CD1c-positive myeloid dendritic cell (primary cell): Measurements from ENCODE around the gene PINK1.
A peak's percentile ranks its signal among the peaks of the same experiment; 100 is the strongest.
"Not testable (repeated sequence)": the region's sequence is repeated elsewhere in the genome, so short reads cannot be mapped to it uniquely, and the experiment has no call there.

Experiments
- DNase-seq: peaks from one replicate; pipeline ENCODE4 v3.0.0-alpha.2; 2016; ENCODE audit errors: extremely low spot score

The PINK1 gene

DNA sequence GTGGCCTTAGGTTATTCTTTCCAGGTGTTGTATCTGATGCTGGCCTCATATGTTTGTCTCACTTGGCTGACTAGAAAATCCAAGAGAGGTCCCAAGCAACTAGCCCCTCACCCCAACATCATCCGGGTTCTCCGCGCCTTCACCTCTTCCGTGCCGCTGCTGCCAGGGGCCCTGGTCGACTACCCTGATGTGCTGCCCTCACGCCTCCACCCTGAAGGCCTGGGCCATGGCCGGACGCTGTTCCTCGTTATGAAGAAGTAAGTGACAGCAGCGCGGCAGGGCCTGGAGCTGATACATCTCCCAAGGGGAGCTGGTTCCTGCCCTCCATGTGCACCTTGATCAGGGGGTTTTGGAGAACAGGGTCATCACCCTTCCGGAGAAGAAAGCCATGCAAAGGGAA, 11.2 kb downstream of the PINK1 start:
- no peak for DNase-seq

DNA sequence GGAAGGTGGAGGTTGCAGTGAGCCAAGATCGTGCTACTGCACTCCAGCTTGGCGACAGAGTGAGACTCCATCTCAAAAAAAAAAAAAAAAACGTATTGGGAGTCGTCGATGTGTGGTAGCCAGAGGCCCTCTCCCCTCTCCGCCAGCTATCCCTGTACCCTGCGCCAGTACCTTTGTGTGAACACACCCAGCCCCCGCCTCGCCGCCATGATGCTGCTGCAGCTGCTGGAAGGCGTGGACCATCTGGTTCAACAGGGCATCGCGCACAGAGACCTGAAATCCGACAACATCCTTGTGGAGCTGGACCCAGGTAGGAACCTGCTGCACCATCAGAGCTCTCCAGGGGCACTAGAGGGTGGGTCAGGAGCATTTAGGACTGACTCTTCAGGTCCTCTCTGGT, 12.2 kb downstream of the PINK1 start:
- no peak for DNase-seq

- DNase-seq = no peak
Measured at GRCh38 chr1:20648438-20648837, 15.2 kb downstream of the PINK1 start.

DNA sequence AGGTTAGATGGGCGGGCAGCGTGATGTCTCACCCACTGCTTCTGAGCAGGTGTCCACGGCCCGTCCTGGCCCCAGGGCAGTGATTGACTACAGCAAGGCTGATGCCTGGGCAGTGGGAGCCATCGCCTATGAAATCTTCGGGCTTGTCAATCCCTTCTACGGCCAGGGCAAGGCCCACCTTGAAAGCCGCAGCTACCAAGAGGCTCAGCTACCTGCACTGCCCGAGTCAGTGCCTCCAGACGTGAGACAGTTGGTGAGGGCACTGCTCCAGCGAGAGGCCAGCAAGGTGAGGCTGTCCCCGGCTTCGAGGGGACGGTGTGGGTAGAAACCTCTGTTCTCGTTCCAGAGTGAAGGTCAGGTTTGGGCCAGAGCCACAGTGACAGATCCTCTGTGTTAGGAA, 15.7 kb downstream of the PINK1 start:
- no peak for DNase-seq

DNA sequence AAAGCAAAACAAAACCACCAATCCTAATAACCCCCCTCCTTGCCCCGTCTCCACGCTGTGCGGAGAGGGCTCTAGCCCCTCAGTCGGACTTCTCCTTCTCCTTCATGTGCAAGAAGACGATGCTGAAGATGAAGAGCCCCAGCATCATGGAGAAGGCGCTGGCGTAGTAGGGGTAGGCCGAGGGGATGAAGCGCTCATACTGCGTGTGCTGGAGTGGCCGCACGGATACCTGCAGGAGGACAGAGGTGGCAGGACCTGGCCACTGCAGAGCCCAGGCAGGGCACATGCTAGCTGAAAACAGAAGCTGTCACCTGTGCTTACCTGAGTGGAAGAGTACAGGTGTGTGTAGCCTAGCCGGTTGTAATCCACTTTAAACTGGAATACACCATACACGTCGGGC, 19.0 kb downstream of the PINK1 start:
- no peak for DNase-seq

- DNase-seq = no peak
Measured at GRCh38 chr1:20654104-20654690, 20.9 kb downstream of the PINK1 start.

GRCh38 chr1:20657024-20657423, 23.8 kb downstream of the PINK1 start:
- no peak for DNase-seq

- DNase-seq = no peak
Measured at GRCh38 chr1:20658166-20658915, 25.1 kb downstream of the PINK1 start.

GRCh38 chr1:20660363-20660762, 27.1 kb downstream of the PINK1 start:
- no peak for DNase-seq

DNA sequence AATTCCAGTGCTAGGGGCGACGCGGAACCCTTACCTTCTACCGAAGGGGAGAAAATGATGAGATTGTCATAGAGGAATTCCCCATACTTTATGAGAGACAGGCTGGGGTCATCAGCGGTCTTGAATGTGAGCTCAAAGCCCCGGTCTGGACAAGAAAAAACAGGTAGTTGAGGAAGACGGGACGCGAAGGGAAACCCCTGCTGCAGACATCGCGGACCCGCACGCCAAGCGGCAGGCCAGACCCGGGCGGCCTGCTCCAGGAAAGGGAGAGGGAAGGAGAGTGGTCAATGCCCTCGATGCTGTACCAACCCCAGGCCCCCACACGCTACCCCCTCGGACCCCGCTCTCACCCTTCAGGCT, 27.6 kb downstream of the PINK1 start:
- peak; percentile 7 for DNase-seq

DNA sequence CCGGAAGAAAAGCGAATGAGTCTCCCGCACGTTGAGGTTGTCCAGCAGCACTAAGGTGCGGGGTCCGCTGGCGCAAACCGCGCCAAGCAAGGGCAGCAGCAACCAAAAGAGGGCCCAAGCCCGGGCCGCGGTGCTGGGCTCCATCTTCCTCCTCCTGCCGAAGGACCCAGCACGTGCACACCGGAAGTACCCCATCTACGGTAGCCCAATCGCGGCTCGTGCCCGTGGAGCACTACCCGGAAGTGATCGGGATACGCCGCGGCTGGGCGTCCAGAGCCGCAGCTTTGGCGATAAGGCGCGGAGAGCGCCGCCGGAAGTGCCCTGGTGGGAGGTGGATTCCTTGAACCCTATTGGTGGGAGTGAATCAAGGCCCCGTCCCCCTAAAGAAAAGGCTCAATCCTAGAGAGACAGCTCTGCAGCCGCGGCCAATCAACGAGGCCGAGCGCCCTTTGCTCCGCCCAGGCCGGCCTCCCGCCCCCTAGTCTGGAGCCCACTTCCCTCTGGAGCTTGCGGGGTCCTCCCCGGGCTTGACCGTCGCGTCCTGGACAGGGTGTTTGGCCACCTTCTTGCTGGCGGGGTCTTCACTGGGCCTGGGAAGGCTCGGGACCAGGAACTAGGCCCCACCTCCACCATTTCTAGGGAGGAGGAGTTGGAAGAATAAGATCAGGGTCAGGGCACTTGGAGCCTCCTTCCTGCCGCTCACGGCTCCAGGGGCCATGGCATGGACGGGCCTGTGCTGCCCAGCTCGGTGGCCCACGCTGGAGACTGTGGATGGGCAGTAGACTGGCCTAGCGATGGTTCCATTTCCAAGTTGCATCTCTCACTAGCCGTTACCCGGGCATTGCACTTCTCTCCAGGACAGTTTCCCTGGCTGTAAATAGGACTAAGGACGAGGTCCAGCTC, 28.2 kb downstream of the PINK1 start, which contains the start of gene DDOST:
Gene DDOST (minus strand): TSS at position 163 of the 903 bp plus-strand sequence. CDS start 19 bp downstream, at position 144.
- DNase-seq = peak; percentile 98

- DNase-seq = no peak
Measured at GRCh38 chr1:20662110-20662475, 28.8 kb downstream of the PINK1 start.

- no peak for DNase-seq
Measured at GRCh38 chr1:20663365-20663764, 30.1 kb downstream of the PINK1 start.

DNA sequence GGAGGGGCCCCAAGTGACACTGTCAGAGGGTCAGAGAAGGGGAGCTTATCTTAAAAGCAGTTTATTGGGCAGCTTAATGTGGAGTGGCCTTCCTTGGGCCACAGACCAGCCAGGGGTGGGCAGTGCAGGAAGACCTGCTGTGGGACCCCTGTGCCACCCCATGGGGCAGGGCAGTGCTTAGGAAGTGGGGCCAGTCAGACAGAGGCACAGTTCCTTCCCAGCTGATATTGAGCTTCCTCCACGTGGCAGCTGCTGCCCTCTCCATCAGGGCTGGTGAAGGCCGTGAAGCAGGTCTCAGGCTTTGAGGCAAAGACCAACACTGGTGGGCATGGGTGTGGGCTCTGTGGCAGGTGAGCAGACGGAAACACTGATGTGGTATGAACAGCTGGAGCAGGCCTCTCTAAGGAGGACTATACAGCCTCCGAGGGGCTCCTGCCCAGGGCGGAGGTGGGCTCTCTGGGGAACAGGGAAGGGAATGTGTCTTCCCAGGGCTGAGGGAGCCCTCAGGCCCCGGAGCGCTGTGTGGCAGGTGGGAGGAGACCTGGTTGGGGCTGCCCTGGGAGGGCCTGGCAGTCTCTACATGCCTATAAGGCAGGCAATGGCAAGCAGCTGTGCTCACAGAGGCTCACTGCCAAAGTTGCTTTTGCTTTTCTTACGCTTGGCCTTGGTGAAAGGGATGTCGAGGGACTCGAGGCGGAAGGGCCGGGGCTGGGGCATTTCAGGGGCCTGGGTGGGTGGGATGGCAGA, 30.9 kb downstream of the PINK1 start:
- no peak for DNase-seq

- no peak for DNase-seq
Measured at GRCh38 chr1:20665726-20666125, 32.5 kb downstream of the PINK1 start.

DNA sequence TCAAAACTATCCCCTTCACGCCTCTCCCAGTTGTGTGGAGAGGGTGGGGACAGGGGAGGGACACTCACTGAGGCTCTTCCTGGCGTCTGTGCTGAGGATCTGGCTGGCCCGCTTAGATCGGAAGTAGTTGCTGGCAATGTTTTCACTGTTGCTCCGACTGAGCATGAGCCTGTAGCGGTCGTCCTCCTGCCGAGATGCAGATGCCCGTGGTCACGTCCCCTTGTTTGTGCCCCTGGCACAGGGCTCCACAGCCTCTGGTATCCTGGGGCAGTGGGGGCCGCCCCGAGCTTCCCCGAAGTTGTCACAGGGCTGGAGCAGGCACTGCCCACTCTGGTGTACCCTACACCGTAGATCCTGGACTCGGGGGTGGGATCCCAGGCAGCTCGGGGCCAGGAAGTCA, 32.9 kb downstream of the PINK1 start:
- no peak for DNase-seq

DNA sequence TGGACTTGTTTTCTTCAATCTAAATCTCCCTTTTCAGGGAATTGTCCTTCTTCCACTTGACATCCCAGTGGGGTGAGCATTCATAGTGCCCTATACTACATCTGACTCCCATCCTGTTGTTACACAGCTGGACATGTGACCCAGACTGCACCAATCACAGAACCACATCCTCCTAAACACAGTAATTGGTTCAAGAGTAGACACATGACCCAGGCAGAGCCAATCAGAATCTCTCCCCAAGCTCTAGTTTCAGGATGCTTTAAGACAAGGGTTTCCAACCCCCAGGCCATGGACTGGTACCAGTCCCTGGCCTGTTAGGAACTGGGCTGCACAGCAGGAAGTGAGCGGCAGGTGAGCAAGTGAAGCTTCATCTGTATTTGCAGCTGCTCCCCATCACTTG, 33.5 kb downstream of the PINK1 start:
- DNase-seq = peak; percentile 13

DNA sequence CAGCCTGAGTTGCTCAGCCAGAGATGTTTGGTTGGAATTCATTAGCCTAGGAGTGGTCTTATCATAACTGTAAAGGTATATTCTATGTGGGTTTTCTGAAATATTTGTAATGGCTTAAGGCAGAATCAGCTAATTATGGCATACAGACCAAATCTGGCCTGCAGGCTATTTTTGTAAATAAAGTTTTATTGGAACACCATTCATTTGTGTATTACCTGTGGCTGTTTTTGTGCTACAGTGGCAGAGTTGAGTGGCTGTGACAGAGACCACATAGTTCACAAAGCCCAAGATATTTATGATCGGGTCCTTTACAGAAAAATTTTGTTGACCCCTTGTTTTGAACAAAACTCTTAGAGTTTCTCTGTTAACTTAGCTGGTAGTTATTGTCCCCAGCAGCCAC, 35.3 kb downstream of the PINK1 start:
- no peak for DNase-seq

DNA sequence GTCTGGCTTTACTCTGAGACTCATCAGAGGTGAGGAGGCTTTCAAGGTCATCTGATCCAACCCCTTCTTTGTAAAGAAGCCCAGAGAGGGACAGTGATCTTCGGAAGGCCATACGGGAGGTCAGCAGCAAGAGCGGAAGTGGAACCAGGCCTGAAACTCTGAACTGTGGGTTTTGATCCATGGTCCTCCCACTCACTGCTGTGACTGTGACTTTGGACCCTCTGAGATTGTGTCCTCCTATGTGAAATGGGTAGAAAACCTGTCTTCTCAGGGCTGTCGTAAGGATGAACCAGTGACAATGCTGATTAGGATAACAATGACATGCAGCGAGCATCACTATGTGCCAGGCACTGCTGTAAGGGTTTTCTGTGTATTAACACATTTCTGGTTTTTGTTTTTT, 37.7 kb downstream of the PINK1 start:
- peak; percentile 9 for DNase-seq

DNA sequence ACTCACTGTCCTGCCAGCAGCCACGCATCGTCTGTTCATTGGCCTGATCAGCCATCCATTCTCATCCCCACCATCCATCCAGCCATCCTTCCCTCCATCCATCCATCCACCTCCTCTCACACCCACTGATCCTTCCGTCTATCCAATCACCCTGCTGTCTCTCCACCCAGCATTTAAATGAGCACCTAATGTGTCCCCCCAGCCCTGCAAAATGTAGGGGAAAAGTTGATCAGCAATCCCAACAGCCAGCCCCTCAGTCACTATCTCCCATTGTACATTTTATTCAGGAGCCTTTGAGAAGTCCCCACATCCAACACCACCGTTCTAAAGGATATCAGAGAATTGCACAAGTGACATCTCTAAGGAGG, 39.0 kb downstream of the PINK1 start:
- DNase-seq = no peak

GRCh38 chr1:20673626-20674025, 40.4 kb downstream of the PINK1 start:
- not testable (repeated sequence) for DNase-seq

DNA sequence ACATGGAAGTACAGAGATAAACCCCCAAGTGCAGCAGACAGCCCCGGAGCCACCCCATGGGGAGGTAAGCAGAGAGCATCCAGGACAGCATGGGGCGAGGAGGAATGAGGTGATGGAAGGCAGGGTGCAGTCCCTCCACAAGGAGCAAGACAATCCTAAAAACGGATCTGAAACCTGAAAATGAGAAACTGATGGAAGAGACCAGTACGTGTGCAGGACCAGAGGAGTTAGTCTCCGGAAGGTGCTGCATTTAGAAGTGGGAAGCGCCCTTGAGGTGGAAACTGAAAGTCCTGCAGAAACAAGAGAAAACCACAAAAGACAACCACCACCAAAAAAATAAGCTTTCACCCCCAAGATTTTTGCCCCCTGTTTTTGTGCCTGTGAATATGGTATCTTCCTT, 45.3 kb downstream of the PINK1 start:
- DNase-seq = peak; percentile 45
